Bone marrow (tissue), 2 donors: Measurements from ENCODE around the gene BLACAT1.
"Not testable (repeated sequence)": the region's sequence is repeated elsewhere in the genome, so short reads cannot be mapped to it uniquely, and the experiment has no call there.

Source experiments
- DNase-seq, 2 donors: peaks; one replicate each; lab custom pipeline; 2025; lab: John Stamatoyannopoulos, UW

Gene BLACAT1

GRCh38 chr1:205483372-205483771, 27.5 kb upstream of the BLACAT1 start:
- no peak for DNase-seq

DNA sequence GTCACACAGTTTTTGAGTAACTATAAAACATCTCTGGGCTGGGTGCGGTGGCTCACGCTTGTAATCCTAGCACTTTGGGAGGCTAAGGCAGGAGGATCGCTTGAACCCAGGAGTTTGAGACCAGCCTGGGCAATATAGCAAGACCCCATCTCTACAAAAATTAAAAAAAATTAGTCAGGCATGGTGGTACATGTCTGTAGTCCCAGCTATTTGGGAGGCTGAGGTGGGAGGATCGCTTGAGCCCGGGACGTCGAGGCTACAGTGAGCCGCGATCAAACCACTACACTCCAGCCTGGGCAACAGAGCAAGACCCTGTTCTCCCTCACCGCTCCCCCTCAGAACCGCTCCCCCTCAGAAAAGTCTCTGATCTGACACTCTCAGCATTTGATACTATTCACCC, 26.7 kb upstream of the BLACAT1 start:
- DNase-seq: not testable (repeated sequence)

DNA sequence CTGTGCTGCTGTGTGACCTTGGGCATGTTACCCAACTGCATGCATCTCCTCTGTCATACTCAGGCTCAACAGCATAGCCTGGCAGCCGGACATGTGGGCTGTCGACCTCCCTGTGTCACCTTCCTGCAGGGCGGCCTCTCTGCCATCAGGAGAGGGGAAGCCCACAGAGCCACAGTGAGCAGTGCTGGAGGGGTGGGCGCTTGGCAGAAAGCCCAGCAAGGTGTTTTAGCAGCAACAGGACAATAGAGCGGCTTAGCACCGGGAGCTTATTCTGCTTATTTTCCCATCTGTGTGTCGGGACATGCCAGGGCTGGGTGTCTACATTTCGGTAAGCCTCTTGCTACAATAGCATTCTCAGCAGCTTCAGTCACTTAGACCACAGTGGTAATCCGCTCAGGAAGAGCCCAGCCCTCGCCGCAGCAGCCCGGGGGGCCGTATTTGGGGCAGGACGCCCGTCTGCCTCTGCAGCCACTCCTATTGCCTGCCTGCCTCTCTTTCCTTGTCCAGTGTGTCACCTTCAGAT, 25.8 kb upstream of the BLACAT1 start:
- no peak for DNase-seq

GRCh38 chr1:205481218-205481617, 25.4 kb upstream of the BLACAT1 start:
- no peak for DNase-seq

GRCh38 chr1:205480349-205480985, 24.6 kb upstream of the BLACAT1 start:
- DNase-seq: no peak

DNA sequence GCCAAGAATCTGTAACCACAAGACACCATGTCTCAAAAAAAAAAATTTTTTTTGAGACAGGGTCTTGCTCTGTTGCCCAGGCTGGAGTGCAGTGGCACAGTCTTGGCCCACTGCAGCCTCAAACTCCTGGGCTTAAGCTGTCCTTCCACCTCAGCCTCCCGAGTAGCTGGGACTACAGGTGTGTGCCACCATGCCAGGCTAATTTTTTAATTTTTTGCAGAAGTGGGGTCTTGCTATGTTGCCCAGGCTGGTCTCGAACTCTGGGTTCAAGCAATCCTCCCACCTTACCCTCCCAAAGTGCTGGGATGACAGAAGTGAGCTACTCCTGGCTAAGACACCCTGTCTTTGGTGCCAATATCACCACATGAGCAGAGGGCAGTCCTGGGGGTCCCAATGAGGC, 23.1 kb upstream of the BLACAT1 start:
- DNase-seq: not testable (repeated sequence)

DNA sequence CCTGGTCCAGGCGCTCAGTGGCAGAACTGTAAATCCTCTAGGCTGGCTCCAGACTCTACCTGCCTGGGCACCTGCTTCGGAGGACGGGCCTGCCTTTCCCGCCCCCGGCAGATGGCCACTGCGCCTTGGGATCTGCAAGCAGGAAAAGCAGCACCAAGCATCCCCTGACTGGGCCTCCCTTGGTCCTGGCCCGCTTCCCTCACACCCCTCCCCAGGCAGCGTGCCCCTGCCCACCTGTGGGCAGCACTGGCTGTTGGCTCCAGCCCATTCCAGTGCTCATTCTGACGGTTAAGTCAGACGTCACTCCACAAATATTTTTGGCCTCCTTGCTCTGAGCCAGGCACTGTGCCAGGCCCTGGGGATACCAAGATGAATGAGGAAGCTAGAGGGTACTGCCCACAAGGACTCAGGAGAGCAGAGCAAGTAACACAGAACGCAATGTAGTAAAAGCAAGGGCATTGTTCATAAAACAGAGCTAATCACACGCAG, 22.0 kb upstream of the BLACAT1 start:
- DNase-seq: no peak

- DNase-seq: no peak
Observed at GRCh38 chr1:205477121-205477758, 21.4 kb upstream of the BLACAT1 start.

GRCh38 chr1:205476648-205477047, 20.8 kb upstream of the BLACAT1 start:
- no peak for DNase-seq

DNA sequence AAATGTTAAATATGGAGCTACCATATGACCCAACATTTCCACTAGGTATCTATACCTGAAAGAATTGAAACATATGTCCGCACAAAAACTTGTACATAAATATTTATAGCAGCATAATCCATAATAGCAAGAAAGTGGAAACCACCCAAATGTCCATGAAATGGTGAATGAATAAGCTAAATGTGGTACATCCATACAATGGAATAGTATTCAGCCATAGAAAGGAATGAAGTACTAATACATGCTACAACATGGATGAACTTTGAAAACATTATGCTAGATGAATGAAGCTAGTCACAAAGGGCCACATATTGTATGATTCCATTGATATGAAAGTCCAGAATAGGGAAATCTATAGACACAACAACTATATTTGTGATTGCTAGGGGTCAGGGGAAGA, 20.0 kb upstream of the BLACAT1 start:
- no peak for DNase-seq

- DNase-seq: no peak
Observed at GRCh38 chr1:205474571-205474970, 18.7 kb upstream of the BLACAT1 start.

GRCh38 chr1:205473966-205474365, 18.1 kb upstream of the BLACAT1 start:
- DNase-seq: no peak

DNA sequence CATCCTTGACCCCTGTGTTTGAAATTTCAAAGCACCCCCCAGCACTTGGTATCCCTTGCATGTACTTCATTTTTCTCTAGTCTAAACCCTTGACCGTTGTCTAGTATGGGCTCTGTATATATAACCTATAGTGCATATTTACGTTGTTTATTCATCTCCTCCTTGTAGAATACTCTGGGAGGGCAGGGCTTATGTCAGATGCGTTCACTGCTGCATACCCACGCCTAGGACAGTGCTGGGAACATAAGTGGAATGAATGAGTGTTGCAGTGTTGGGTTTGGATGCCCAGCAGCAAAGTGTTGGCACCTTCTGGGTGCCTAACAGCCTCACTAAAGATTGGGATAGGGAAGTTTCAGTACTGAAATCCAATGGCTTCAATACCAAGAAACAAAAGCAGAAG, 17.6 kb upstream of the BLACAT1 start:
- DNase-seq: no peak

- DNase-seq: no peak
Observed at GRCh38 chr1:205472737-205473441, 17.0 kb upstream of the BLACAT1 start.

DNA sequence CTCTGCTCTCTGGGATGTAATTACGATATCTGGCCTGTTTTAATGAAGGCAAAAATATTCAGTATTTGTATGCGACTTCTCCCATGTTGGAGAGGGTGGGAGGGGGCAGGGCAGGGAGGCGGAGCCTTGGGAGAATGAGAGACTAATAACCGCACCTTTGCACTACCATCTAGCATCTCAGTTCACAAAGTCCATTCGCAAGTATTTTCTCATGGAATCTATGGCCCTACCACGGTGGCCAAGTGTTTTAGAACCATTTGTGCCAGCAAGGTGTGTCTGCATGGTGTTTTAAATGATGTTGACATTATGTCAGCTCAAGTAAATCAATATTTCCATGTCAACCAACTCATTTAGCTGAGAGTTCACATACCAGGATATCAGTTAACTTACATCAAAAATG, 14.3 kb upstream of the BLACAT1 start:
- DNase-seq: no peak

- no peak for DNase-seq
Observed at GRCh38 chr1:205466595-205467220, 10.9 kb upstream of the BLACAT1 start.

DNA sequence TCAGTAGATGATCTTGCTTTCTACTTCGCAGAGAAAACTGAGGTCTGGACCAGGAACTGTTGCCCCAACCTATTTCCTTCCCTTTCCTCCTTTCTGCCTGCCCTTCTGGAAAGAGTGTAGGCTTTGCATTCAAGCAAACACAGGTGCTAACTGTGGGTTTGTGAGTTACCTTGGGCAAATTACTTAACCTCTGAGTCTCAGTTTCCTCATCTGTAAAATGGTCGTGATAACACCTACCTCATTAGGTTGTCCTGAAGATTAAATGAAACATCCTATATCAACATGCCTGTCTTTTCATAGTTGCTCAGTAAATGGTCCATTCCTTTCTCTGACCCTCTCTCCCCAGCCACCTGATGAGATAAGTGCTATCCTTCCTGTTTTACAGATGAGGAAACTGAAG, 9.5 kb upstream of the BLACAT1 start:
- DNase-seq: no peak

DNA sequence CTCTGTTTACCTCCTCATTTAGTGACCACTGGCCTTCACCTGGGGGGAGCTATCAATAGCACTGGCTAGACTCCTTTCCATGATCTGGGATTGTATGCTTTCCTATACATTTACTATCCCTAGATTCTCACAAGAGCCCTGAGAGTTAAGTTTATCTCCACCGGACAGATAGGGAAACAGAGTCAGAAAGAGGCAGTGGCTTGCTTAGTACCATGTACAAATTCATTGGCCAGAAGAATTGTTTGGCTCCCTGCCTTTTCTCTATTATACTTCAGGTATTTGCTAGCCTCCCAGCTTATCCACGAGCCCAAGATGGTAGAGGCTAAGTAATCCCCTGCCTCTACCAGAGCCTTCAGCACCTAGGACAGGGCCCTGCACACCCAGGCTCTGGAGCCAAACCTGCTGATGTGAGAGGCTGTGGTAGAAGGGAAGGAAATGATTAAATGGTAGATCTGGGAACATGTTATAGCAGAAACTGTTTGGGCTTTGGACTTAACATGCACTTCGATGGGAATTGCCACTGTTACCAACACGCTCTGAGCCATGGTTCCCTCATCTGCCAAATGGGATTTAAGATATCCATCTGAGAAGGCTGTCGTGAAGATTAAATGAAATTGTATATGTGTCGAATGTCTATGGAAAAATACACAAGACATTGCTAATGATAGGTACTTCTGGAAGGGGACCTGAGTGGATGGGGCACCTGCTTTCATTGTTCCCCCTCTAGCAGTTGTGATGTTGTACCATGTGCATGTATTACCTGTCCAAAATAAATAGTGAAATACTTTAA, 3.1 kb upstream of the BLACAT1 start:
- peak in 1 of 2 donors; percentile 37 for DNase-seq

- no peak for DNase-seq
Observed at GRCh38 chr1:205456868-205457745, 1.3 kb upstream of the BLACAT1 start.

- DNase-seq: no peak
Observed at GRCh38 chr1:205456383-205456867, 580 bp upstream of the BLACAT1 start.
